B cell (primary cell): ENCODE results near the gene PJA1.

Experiments
- EZH2 ChIP-seq: IDR thresholded peaks from 2 replicates; pipeline ENCODE4 v1.6.1; 2012; ENCODE audit warnings: borderline replicate concordance, low read depth, mild to moderate bottlenecking, moderate library complexity, low read length; ENCODE audit not compliant: insufficient read depth, poor library complexity, severe bottlenecking
- TF ChIP-seq, protein P1 (sequence below): fragments of 200-600 bp; IDR thresholded peaks from one replicate; pipeline ENCODE4 v1.8.0; 2022; ENCODE audit warnings: antibody characterized with exemption, mild to moderate bottlenecking

DNA sequence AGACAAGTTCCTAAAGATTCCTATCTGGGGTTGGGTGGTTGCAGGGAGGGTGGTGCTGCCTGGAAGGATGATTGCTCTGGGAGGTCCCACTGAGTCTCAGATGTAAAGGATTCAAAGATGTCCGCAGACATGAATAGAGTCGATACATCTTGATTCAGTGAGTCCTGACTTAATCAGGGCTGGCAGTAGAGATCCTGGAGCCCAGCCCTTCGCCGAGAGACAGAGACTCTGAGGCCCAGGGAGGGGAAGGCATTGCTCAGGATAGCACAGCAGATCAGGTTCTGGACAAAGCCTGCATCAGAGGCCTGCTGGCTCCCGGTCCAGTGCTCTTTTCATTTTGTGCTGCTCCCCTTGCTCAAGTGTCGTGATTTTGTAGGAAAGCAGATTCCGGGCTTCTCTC is 21.7 kb downstream of the PJA1 start:
- no peak for TF ChIP-seq EZH2
- TF ChIP-seq, protein P1, sequence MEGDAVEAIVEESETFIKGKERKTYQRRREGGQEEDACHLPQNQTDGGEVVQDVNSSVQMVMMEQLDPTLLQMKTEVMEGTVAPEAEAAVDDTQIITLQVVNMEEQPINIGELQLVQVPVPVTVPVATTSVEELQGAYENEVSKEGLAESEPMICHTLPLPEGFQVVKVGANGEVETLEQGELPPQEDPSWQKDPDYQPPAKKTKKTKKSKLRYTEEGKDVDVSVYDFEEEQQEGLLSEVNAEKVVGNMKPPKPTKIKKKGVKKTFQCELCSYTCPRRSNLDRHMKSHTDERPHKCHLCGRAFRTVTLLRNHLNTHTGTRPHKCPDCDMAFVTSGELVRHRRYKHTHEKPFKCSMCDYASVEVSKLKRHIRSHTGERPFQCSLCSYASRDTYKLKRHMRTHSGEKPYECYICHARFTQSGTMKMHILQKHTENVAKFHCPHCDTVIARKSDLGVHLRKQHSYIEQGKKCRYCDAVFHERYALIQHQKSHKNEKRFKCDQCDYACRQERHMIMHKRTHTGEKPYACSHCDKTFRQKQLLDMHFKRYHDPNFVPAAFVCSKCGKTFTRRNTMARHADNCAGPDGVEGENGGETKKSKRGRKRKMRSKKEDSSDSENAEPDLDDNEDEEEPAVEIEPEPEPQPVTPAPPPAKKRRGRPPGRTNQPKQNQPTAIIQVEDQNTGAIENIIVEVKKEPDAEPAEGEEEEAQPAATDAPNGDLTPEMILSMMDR = no peak
